Duodenal mucosa (tissue), 2 donors: ENCODE results near the gene CHPF.
A peak's percentile ranks its signal among the peaks of the same experiment; 100 is the strongest.

Source experiments
- H3K27ac ChIP-seq: one replicate; pipeline ENCODE4 v1.7.0; 2013; ENCODE audit warnings: low read depth, low read length
- H3K27me3 ChIP-seq, 2 donors: one replicate each; pipeline ENCODE4 v1.7.0; 2013; ENCODE audit warnings: low read length in 2 of 2, control low read depth in 1 of 2; ENCODE audit not compliant: insufficient read depth in 2 of 2, control insufficient read depth in 1 of 2
- H3K36me3 ChIP-seq, 2 donors: one replicate each; pipeline ENCODE4 v1.7.0; 2013; ENCODE audit warnings: low read length in 2 of 2, control low read depth in 1 of 2; ENCODE audit not compliant: insufficient read depth in 2 of 2, control insufficient read depth in 1 of 2
- H3K4me1 ChIP-seq, 2 donors: one replicate each; pipeline ENCODE4 v1.7.0; 2013; ENCODE audit warnings: low read length in 2 of 2, control low read depth in 1 of 2; ENCODE audit not compliant: insufficient read depth in 2 of 2, control insufficient read depth in 1 of 2
- H3K4me3 ChIP-seq, 2 donors: one replicate each; pipeline ENCODE4 v1.7.0; 2013; ENCODE audit warnings: low read length in 2 of 2, low read depth in 1 of 2
- H3K9ac ChIP-seq, 2 donors: one replicate each; pipeline ENCODE4 v1.7.0; 2013; ENCODE audit warnings: low read length in 2 of 2, low read depth in 1 of 2
- H3K9me3 ChIP-seq, 2 donors: one replicate each; pipeline ENCODE4 v1.7.0; 2013; ENCODE audit warnings: low read length in 2 of 2, control low read depth in 1 of 2; ENCODE audit not compliant: control insufficient read depth in 1 of 2

Gene CHPF

GRCh38 chr2:219551441-219552381 is 8.1 kb upstream of the CHPF start:
- Histone ChIP-seq H3K9me3 (no peaks in the 10 kb centered on the region), H3K36me3 (no peaks in the 10 kb centered on the region), H3K4me3 (peak overlapping the region; percentile 54 to 71), H3K9ac (peak overlapping the region in 1 of 2 donors; percentile 38), H3K27me3 (peaks cover 20 to 22% of the 10 kb centered on the region in 2 donors), H3K27ac (no peak overlapping the region), H3K4me1 (peaks cover 5 to 9% of the 10 kb centered on the region in 2 donors)

- Histone ChIP-seq H3K9me3 (no peaks in the 10 kb centered on the region), H3K36me3 (no peaks in the 10 kb centered on the region), H3K9ac (no peak overlapping the region), H3K27me3 (peaks cover 20 to 22% of the 10 kb centered on the region in 2 donors), H3K4me1 (peaks cover 17% of the 10 kb centered on the region in 2 donors), H3K4me3 (no peak overlapping the region), H3K27ac (no peak overlapping the region)
Measured at GRCh38 chr2:219549619-219550018, 6.0 kb upstream of the CHPF start.

GRCh38 chr2:219548990-219549389 is 5.4 kb upstream of the CHPF start:
- no peak overlapping the region for H3K4me3 ChIP-seq
- peaks cover 23 to 24% of the 10 kb centered on the region in 2 donors for H3K4me1 ChIP-seq
- H3K9ac ChIP-seq, result no peak overlapping the region
- no peak overlapping the region for H3K27ac ChIP-seq
- no peaks in the 10 kb centered on the region for H3K36me3 ChIP-seq
- peaks cover 16 to 20% of the 10 kb centered on the region in 2 donors for H3K27me3 ChIP-seq
- H3K9me3 ChIP-seq, result no peaks in the 10 kb centered on the region

- Histone ChIP-seq H3K4me3 (no peak overlapping the region), H3K4me1 (peaks cover 23 to 26% of the 10 kb centered on the region in 2 donors), H3K27ac (no peak overlapping the region), H3K27me3 (peaks cover 2 to 10% of the 10 kb centered on the region in 2 donors), H3K9ac (no peak overlapping the region), H3K9me3 (no peaks in the 10 kb centered on the region), H3K36me3 (no peaks in the 10 kb centered on the region)
Measured at GRCh38 chr2:219547621-219548020, 4.0 kb upstream of the CHPF start.

GRCh38 chr2:219545943-219546352 is 2.3 kb upstream of the CHPF start:
- peaks cover 2% of the 10 kb centered on the region in 2 donors for H3K36me3 ChIP-seq
- no peaks in the 10 kb centered on the region for H3K9me3 ChIP-seq
- H3K9ac ChIP-seq, result no peak overlapping the region

GRCh38 chr2:219545295-219545942 is 1.8 kb upstream of the CHPF start:
- H3K27ac ChIP-seq, result no peak overlapping the region

More at GRCh38 chr2:219545943-219546352, 2.3 kb upstream of the CHPF start:
- Histone ChIP-seq H3K27me3 (peaks cover 0 to under 1% of the 10 kb centered on the region in 2 donors), H3K4me1 (peaks cover 28 to 30% of the 10 kb centered on the region in 2 donors), H3K4me3 (no peak overlapping the region), H3K27ac (no peak overlapping the region)

GRCh38 chr2:219544567-219544966 is 958 bp upstream of the CHPF start:
- H3K4me1 ChIP-seq, result peaks cover 28 to 30% of the 10 kb centered on the region in 2 donors
- no peaks in the 10 kb centered on the region for H3K9me3 ChIP-seq
- no peak overlapping the region for H3K27ac ChIP-seq
- peaks cover 12 to 15% of the 10 kb centered on the region in 2 donors for H3K36me3 ChIP-seq
- peak overlapping the region; percentile 54 to 78 for H3K4me3 ChIP-seq
- peak overlapping the region in 1 of 2 donors; percentile 15 for H3K9ac ChIP-seq
- H3K27me3 ChIP-seq, result no peaks in the 10 kb centered on the region

More at GRCh38 chr2:219545295-219545942, 1.8 kb upstream of the CHPF start:
- H3K27me3 ChIP-seq, result no peaks in the 10 kb centered on the region
- no peak overlapping the region for H3K9ac ChIP-seq
- no peaks in the 10 kb centered on the region for H3K9me3 ChIP-seq
- peaks cover 28 to 30% of the 10 kb centered on the region in 2 donors for H3K4me1 ChIP-seq
- H3K36me3 ChIP-seq, result peaks cover 7 to 8% of the 10 kb centered on the region in 2 donors
- no peak overlapping the region for H3K4me3 ChIP-seq

GRCh38 chr2:219542931-219543595 is 546 bp downstream of the CHPF start:
- peaks cover 12 to 21% of the 10 kb centered on the region in 2 donors for H3K36me3 ChIP-seq
- peaks cover 28 to 30% of the 10 kb centered on the region in 2 donors for H3K4me1 ChIP-seq
- H3K9ac ChIP-seq, result peak overlapping the region; percentile 72 to 77
- H3K27me3 ChIP-seq, result no peaks in the 10 kb centered on the region
- H3K4me3 ChIP-seq, result peak overlapping the region; percentile 78 to 91
- H3K27ac ChIP-seq, result peak overlapping the region; percentile 87
- H3K9me3 ChIP-seq, result no peaks in the 10 kb centered on the region

- Histone ChIP-seq H3K4me1 (peaks cover 28 to 30% of the 10 kb centered on the region in 2 donors), H3K9me3 (no peaks in the 10 kb centered on the region), H3K36me3 (peaks cover 12 to 21% of the 10 kb centered on the region in 2 donors), H3K9ac (peak overlapping the region; percentile 61 to 77), H3K27me3 (no peaks in the 10 kb centered on the region), H3K27ac (no peak overlapping the region), H3K4me3 (peak overlapping the region; percentile 78 to 91)
Measured at GRCh38 chr2:219541611-219542180, 1.9 kb downstream of the CHPF start.
